Measurements from ENCODE around the gene DCAF12L1.

Gene DCAF12L1

GRCh38 chrX:126552313-126553022, at the start of gene DCAF12L1:
TSS of gene DCAF12L1 (minus strand) at chrX:126552814. CDS start at chrX:126552608, 206 bp downstream.
- DNase-seq: no peak

GRCh38 chrX:126580877-126581276, 28.3 kb upstream of the DCAF12L1 start:
- DNase-seq: no peak

- no peak for DNase-seq
Observed at GRCh38 chrX:126575911-126576310, 23.3 kb upstream of the DCAF12L1 start.

- DNase-seq: no peak
Observed at GRCh38 chrX:126557151-126557550, 4.5 kb upstream of the DCAF12L1 start.

GRCh38 chrX:126551725-126552312, 795 bp downstream of the DCAF12L1 start:
- DNase-seq: no peak

- DNase-seq: no peak
Observed at GRCh38 chrX:126551306-126551705, 1.3 kb downstream of the DCAF12L1 start.

- DNase-seq: no peak
Observed at GRCh38 chrX:126550816-126551215, 1.8 kb downstream of the DCAF12L1 start.

GRCh38 chrX:126509923-126510322, 42.7 kb downstream of the DCAF12L1 start:
- DNase-seq: no peak

All from NCI-H1092 treated with DMSO at 0.1 percent for 48 hours (cell line).